Measurements from ENCODE around the gene EPHA8. TPM values are rescaled to one million over a fixed set of nuclear protein-coding genes. Genes with fewer than 3 reads are reported as not detected.

EPHA8 gene
- total RNA-seq, 1 experiment from 2014 or later, result 3.8 TPM

- peak; percentile 68; the same call in 1 of the 2 replicates for TF ChIP-seq USF1 (CRISPR knock-in tag; IDR thresholded peaks at IDR 0.05)
- TF ChIP-seq ZNF512 (CRISPR knock-in tag; IDR thresholded peaks at IDR 0.05; ENCODE audit: borderline replicate concordance), result no peak
- peak; percentile 89 for TF ChIP-seq FOXK1 (CRISPR knock-in tag; IDR thresholded peaks at IDR 0.05)
- TF ChIP-seq ATF1 (CRISPR knock-in tag; IDR thresholded peaks at IDR 0.05), result 0 out of 2 replicates have a peak, but pooled peaks have one; percentile 31
- peak; percentile 89; the same call in 1 of the 2 replicates for TF ChIP-seq ZBTB21 (CRISPR knock-in tag; IDR thresholded peaks at IDR 0.05; ENCODE audit: borderline replicate concordance)
- no peak for TF ChIP-seq ZNF416 (CRISPR knock-in tag; IDR thresholded peaks at IDR 0.05)
- TF ChIP-seq NFATC4 (CRISPR knock-in tag; IDR thresholded peaks at IDR 0.05), result no peak
- no peak for TF ChIP-seq OVOL2 (CRISPR knock-in tag; IDR thresholded peaks at IDR 0.05; ENCODE audit: borderline replicate concordance)
- peak; percentile 64; the same call in 1 of the 2 replicates for TF ChIP-seq ZSCAN18 (CRISPR knock-in tag; IDR thresholded peaks at IDR 0.05)
- TF ChIP-seq JUN (CRISPR knock-in tag; IDR thresholded peaks at IDR 0.05), result 0 out of 2 replicates have a peak, but pooled peaks have one; percentile 73
- TF ChIP-seq USF2 (CRISPR knock-in tag; IDR thresholded peaks at IDR 0.05), result 0 out of 2 replicates have a peak, but pooled peaks have one; percentile 31
- TF ChIP-seq PRDM15 (CRISPR knock-in tag; IDR thresholded peaks at IDR 0.05), result no peak
- TF ChIP-seq TP53 (CRISPR knock-in tag; IDR thresholded peaks at IDR 0.05), result peak; percentile 94
- peak; percentile 98 for TF ChIP-seq ZNF232 (CRISPR knock-in tag; IDR thresholded peaks at IDR 0.05)
- peak; percentile 94 for TF ChIP-seq TEAD1 (CRISPR knock-in tag; IDR thresholded peaks at IDR 0.05)
- peak; percentile 84 for TF ChIP-seq CREB1 (CRISPR knock-in tag; IDR thresholded peaks at IDR 0.05)
- peak; percentile 47; the same call in 1 of the 2 replicates for TF ChIP-seq IRF1 (CRISPR knock-in tag; IDR thresholded peaks at IDR 0.05)
- no peak for TF ChIP-seq ZNF263 (CRISPR knock-in tag; IDR thresholded peaks at IDR 0.05; ENCODE audit: low read depth)
- TF ChIP-seq ARID4B (CRISPR knock-in tag; IDR thresholded peaks at IDR 0.05; ENCODE audit: borderline replicate concordance), result peak; percentile 96
- no peak for TF ChIP-seq ZNF219 (CRISPR knock-in tag; IDR thresholded peaks at IDR 0.05; ENCODE audit: borderline replicate concordance)
- peak; percentile 76 for TF ChIP-seq MYBL2 (CRISPR knock-in tag; IDR thresholded peaks at IDR 0.05)
- no peak for TF ChIP-seq ZNF396 (CRISPR knock-in tag; IDR thresholded peaks at IDR 0.05; ENCODE audit: borderline replicate concordance)
- TF ChIP-seq PRRX2 (CRISPR knock-in tag; IDR thresholded peaks at IDR 0.05), result no peak
- no peak for TF ChIP-seq ATF6 (CRISPR knock-in tag; IDR thresholded peaks at IDR 0.05)
Measured at GRCh38 chr1:22611530-22611947, 48.2 kb downstream of the EPHA8 start (continued).
